ENCODE results near the gene SIM1. TPM values are rescaled to one million over a fixed set of nuclear protein-coding genes. Genes with fewer than 3 reads are reported as not detected.

SIM1 gene
- total and polyA plus RNA-seq, 2 of the 8 experiments (the other 6 are each of a cell fraction or from before 2014, with no cell fraction given): 0.02 to 0.39 TPM

- FAIRE-seq (no peak), DNase-seq (ENCODE audit: low read depth in 1 of 2, low spot score in 2 of 2) (no peak)
- H2BK20ac ChIP-seq (ENCODE audit: low read length): no peak overlapping the region
- H3K79me1 ChIP-seq (ENCODE audit: low read depth, low read length): no peaks in the 10 kb centered on the region
- no peak overlapping the region for H2BK120ac ChIP-seq (replicated peaks; ENCODE audit: low read depth, low read length)
- ChIA-PET CTCF (ENCODE audit: partially characterized antibody) (interaction anchor here (1.1 to 15.2 kb wide), 6 partner anchors 7 to 849 kb away, joined by 3 to 215 read pairs (median 4); partner anchors contain the start of gene SIM1), POLR2A (ENCODE audit: partially characterized antibody) (interaction anchor here (1.2 to 1.4 kb wide), 2 partner anchors 8 to 10 kb away, joined by 3 to 5 read pairs; partner anchors contain the start of gene SIM1)
- H2BK15ac ChIP-seq (ENCODE audit: low read length): no peak overlapping the region
- peak overlapping the region; percentile 67 to 88; a peak in 2 of 4 replicates for H3K4me2 ChIP-seq (ENCODE audit: insufficient read depth in 1 of 2, low read depth in 2 of 2, low read length in 2 of 2)
- no peak overlapping the region for H4K5ac ChIP-seq (ENCODE audit: insufficient read length, low read depth, low read length)
- H3K23ac ChIP-seq (ENCODE audit: insufficient read length): no peak overlapping the region
- no peak overlapping the region for H4K91ac ChIP-seq (replicated peaks; ENCODE audit: insufficient read length, low read length)
- H3K18ac ChIP-seq (ENCODE audit: extremely low read depth, low read length): no peak overlapping the region
- no peak overlapping the region for H3K56ac ChIP-seq (replicated peaks; ENCODE audit: insufficient read length, low read depth, low read length)
- no peak overlapping the region for H3K4ac ChIP-seq (replicated peaks; ENCODE audit: insufficient read length, low read depth, low read length)
- no peak overlapping the region for H3K14ac ChIP-seq (ENCODE audit: insufficient read length)
- H3K4me3 ChIP-seq (ENCODE audit: extremely low read depth in 1 of 4, insufficient read depth in 2 of 4, low read depth in 3 of 4, low read length in 4 of 4): peak overlapping the region in 2 of 4 experiments; percentile 22 to 52; a peak in 4 of 8 replicates
- H3K36me3 ChIP-seq (ENCODE audit: control insufficient read depth in 2 of 4, insufficient read depth in 4 of 4, low read length in 3 of 4): no peaks in the 10 kb centered on the region
- no peak overlapping the region for H2AK5ac ChIP-seq (ENCODE audit: low read depth, low read length)
- H2BK5ac ChIP-seq (ENCODE audit: low read depth, low read length): no peak overlapping the region
- H4K20me1 ChIP-seq (replicated peaks in 1 of 2; ENCODE audit: control insufficient read depth in 1 of 2, insufficient read depth in 2 of 2, low read length in 2 of 2): peaks cover 15 to 19% of the 10 kb centered on the region in 2 experiments
- H4K8ac ChIP-seq (ENCODE audit: extremely low read depth, insufficient read depth, low read length): 0 out of 2 replicates have a peak overlapping the region, but pooled peaks have one; percentile 51
- 18% methylated on average over 14 of the region's 14 CpGs; no CpG with 5 or more reads in 1 of the 2 experiments for WGBS, 2 experiments (ENCODE audit: extremely low coverage in 1 of 2, insufficient coverage in 1 of 2, insufficient read length in 1 of 2, insufficient replicate concordance in 2 of 2, low coverage in 1 of 2, low lambda C conversion rate in 2 of 2, missing lambda C conversion rate in 1 of 2)
- no peak overlapping the region for H3K27ac ChIP-seq (ENCODE audit: low read depth, low read length)
- H3K23me2 ChIP-seq (ENCODE audit: low read depth, low read length): peaks cover 12% of the 10 kb centered on the region; the same call in 1 of the 2 replicates
- TF ChIP-seq NANOG (IDR thresholded peaks at IDR 0.05; ENCODE audit: insufficient read depth, low read depth, low read length, poor library complexity, severe bottlenecking) (no peak), SP1 (IDR thresholded peaks at IDR 0.05; ENCODE audit: low read depth, low read length) (peak; percentile 13; the same call in 1 of the 2 replicates)
- H2AFZ ChIP-seq (ENCODE audit: low read length): no peak overlapping the region
- peaks cover 97 to 100% (median 100%) of the 10 kb centered on the region in 4 experiments for H3K27me3 ChIP-seq (replicated peaks in 1 of 4; ENCODE audit: control insufficient read depth in 3 of 4, extremely low read depth in 1 of 4, insufficient read depth in 3 of 4, low read length in 3 of 4)
- no peaks in the 10 kb centered on the region for H3K9me3 ChIP-seq (ENCODE audit: insufficient read depth in 2 of 2, low read depth in 1 of 2, low read length in 1 of 2)
- peak overlapping the region; percentile 17; the same call in 1 of the 2 replicates for H2BK12ac ChIP-seq (ENCODE audit: low read depth, low read length)
- peaks cover 9 to 38% (median 27%) of the 10 kb centered on the region in 4 experiments for H3K4me1 ChIP-seq (replicated peaks in 1 of 4; ENCODE audit: control insufficient read depth in 3 of 4, insufficient read depth in 4 of 4, low read length in 3 of 4)
- H3K79me2 ChIP-seq (ENCODE audit: control insufficient read depth in 1 of 2, insufficient read depth in 2 of 2, low read length in 2 of 2): no peaks in the 10 kb centered on the region
- no peak overlapping the region for H3K9ac ChIP-seq (replicated peaks in 1 of 4; ENCODE audit: extremely low read depth in 1 of 4, low read depth in 3 of 4, low read length in 3 of 4)
Observed at GRCh38 chr6:100454551-100455229, 10.0 kb downstream of the SIM1 start.
